Activated naive CD8-positive, alpha-beta T cell treated with anti-CD3 and anti-CD28 coated beads, Interleukin-2, amount 50 U/mL, for 24 hours (primary cell): ENCODE results near the gene GREB1.
"Not testable (repeated sequence)": the region's sequence is repeated elsewhere in the genome, so short reads cannot be mapped to it uniquely, and the experiment has no call there.

Source experiments
- ATAC-seq: fragments of 150-1000 bp; cut with Tn5 transposase; one replicate; pipeline ENCODE4 v1.10.0; 2021
- DNase-seq: peaks from one replicate; pipeline ENCODE4 v3.0.0; 2021
- H3K27ac Mint-ChIP-seq: one replicate; pipeline ENCODE4 v1.8.0; 2021; ENCODE audit warnings: mild to moderate bottlenecking, mixed read lengths
- H3K27me3 Mint-ChIP-seq: one replicate; pipeline ENCODE4 v1.8.0; 2021; ENCODE audit warnings: mixed read lengths
- H3K36me3 Mint-ChIP-seq: one replicate; pipeline ENCODE4 v1.8.0; 2021; ENCODE audit warnings: low read depth, mixed read lengths
- H3K4me1 Mint-ChIP-seq: one replicate; pipeline ENCODE4 v1.8.0; 2021; ENCODE audit warnings: mixed read lengths
- H3K4me3 Mint-ChIP-seq: one replicate; pipeline ENCODE4 v1.8.0; 2021; ENCODE audit warnings: mild to moderate bottlenecking, moderate library complexity, mixed read lengths
- H3K9me3 Mint-ChIP-seq: one replicate; pipeline ENCODE4 v1.8.0; 2021; ENCODE audit warnings: mixed read lengths

The GREB1 gene

GRCh38 chr2:11647834-11648600 lies 114.2 kb downstream of the GREB1 start:
- no peak overlapping the region for H3K27ac Mint-ChIP-seq
- no peak for ATAC-seq

GRCh38 chr2:11649093-11649492 lies 115.2 kb downstream of the GREB1 start:
- Mint-ChIP-seq H3K4me3 (no peak overlapping the region), H3K36me3 (no peaks in the 10 kb centered on the region), H3K4me1 (no peaks in the 10 kb centered on the region), H3K27me3 (peaks cover 16% of the 10 kb centered on the region), H3K9me3 (no peaks in the 10 kb centered on the region), H3K27ac (no peak overlapping the region)
- ATAC-seq (no peak), DNase-seq (no peak)

More at GRCh38 chr2:11647834-11648600, 114.2 kb downstream of the GREB1 start:
- no peaks in the 10 kb centered on the region for H3K9me3 Mint-ChIP-seq
- H3K27me3 Mint-ChIP-seq: peaks cover 14% of the 10 kb centered on the region
- no peaks in the 10 kb centered on the region for H3K4me1 Mint-ChIP-seq
- no peak for DNase-seq
- H3K4me3 Mint-ChIP-seq: no peak overlapping the region
- H3K36me3 Mint-ChIP-seq: no peaks in the 10 kb centered on the region

DNA sequence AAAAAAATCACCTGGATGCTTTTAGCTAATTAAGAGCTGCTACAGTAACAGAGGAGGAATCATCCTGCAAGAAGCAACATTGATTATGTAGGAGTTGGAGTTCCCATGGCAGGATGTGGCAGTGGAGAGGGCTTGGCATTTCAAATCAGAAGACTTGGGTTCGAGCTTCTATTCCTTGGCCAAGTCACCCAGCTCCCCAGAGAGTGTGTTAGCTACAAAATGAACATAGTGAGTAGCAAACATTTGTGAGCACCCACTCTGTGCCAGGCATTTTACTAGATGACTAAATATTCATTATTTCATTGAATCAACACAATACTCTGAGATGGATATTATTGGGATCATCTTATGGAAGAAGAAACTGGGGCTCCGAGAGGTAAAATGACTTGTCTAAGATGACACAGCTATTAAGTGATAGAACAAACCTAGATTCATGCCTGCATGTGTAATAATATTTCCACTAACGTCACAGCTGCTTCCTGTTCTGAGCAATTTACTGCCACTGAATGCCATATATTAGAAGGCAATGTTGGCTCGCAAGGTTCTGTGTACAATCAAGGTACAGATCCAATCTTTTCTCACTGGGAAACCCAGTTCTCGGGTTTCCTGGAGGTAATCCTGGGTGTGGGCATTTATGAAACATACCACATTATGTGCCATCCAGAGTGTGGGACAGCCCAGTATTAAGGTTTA lies 118.2 kb downstream of the GREB1 start:
- H3K27ac Mint-ChIP-seq: no peak overlapping the region
- ATAC-seq (peak; percentile 33), DNase-seq (no peak)
- H3K27me3 Mint-ChIP-seq: peaks cover 16% of the 10 kb centered on the region
- H3K9me3 Mint-ChIP-seq: no peaks in the 10 kb centered on the region
- no peaks in the 10 kb centered on the region for H3K36me3 Mint-ChIP-seq
- no peak overlapping the region for H3K4me3 Mint-ChIP-seq
- H3K4me1 Mint-ChIP-seq: no peaks in the 10 kb centered on the region

DNA sequence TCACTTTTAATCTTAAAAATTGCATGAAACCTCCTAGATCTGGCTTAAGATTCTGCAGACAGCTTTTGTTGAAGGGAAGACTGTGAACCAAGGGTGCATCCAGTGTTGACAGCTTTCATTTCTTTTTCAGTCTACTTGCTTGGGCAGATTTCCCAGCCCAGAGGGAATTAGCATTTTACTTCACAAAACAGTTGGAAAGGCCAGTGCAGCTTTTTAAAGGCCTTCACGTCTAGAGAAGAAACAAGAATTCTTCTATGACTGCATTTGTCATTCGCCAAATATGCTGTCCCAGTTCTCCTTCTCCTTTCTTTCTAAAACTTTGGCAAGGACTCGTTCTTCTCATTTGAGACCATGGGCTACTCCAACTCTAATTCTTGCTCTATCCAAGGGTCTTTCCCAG lies 118.7 kb downstream of the GREB1 start:
- Mint-ChIP-seq H3K36me3 (no peaks in the 10 kb centered on the region), H3K27ac (no peak overlapping the region), H3K4me3 (no peak overlapping the region), H3K4me1 (no peaks in the 10 kb centered on the region), H3K9me3 (no peaks in the 10 kb centered on the region), H3K27me3 (peaks cover 18% of the 10 kb centered on the region)
- ATAC-seq (no peak), DNase-seq (no peak)

GRCh38 chr2:11655495-11655894 lies 121.7 kb downstream of the GREB1 start:
- no peaks in the 10 kb centered on the region for H3K4me1 Mint-ChIP-seq
- H3K9me3 Mint-ChIP-seq: no peaks in the 10 kb centered on the region
- H3K4me3 Mint-ChIP-seq: no peak overlapping the region
- H3K27ac Mint-ChIP-seq: no peak overlapping the region
- H3K27me3 Mint-ChIP-seq: peaks cover 4% of the 10 kb centered on the region
- DNase-seq (no peak), ATAC-seq (no peak)
- no peaks in the 10 kb centered on the region for H3K36me3 Mint-ChIP-seq

DNA sequence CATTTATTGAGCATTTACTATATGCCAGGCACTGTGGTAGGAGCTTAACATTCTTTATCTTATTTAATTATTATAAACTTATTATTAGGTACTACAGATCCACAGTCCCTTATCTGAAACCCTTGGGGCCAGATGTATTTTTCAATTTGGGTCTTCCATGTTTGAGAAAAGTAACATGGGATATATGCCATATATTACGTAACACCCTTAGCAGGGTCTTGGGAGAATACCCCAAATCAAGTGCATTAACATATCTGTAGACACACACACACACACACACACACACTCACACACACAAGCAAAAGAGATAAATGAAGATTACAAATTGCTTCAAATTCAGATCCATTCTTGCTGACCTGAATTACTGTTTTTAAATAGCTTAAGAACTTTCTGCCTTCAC lies 122.4 kb downstream of the GREB1 start:
- Mint-ChIP-seq H3K4me1 (no peaks in the 10 kb centered on the region), H3K4me3 (no peak overlapping the region), H3K36me3 (no peaks in the 10 kb centered on the region), H3K27me3 (peaks cover 6% of the 10 kb centered on the region), H3K27ac (no peak overlapping the region), H3K9me3 (no peaks in the 10 kb centered on the region)
- DNase-seq: no peak
- no peak for ATAC-seq

GRCh38 chr2:11656671-11657101 lies 122.8 kb downstream of the GREB1 start:
- Mint-ChIP-seq H3K36me3 (no peaks in the 10 kb centered on the region), H3K27ac (no peak overlapping the region), H3K9me3 (no peaks in the 10 kb centered on the region), H3K27me3 (peaks cover 6% of the 10 kb centered on the region), H3K4me1 (no peaks in the 10 kb centered on the region), H3K4me3 (no peak overlapping the region)
- ATAC-seq (no peak), DNase-seq (no peak)

DNA sequence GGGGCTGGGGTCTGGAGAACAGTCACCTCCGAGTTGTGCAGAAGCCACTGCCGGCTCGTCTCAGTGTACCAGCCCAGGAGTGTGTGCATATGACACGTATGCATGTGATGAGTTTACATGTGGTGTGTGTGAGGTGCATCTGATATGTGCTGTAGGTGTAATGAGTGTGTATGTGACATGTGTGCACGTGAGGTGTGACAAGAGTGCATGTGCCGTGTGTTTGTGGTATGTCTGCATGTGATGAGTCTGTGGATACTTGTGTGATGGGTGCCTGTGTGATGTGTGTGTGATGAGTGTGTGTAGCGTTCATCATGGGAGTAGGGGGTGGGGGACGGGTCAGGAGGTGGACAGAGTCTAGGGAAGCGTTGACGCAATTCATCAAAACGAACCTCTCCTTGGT lies 123.3 kb downstream of the GREB1 start:
- Mint-ChIP-seq H3K27me3 (peaks cover 8% of the 10 kb centered on the region), H3K27ac (no peak overlapping the region)
- ATAC-seq: no peak

GRCh38 chr2:11657646-11658045 lies 123.8 kb downstream of the GREB1 start:
- Mint-ChIP-seq H3K27ac (no peak overlapping the region), H3K4me1 (no peaks in the 10 kb centered on the region), H3K27me3 (peaks cover 9% of the 10 kb centered on the region), H3K36me3 (peaks cover 2% of the 10 kb centered on the region), H3K4me3 (no peak overlapping the region), H3K9me3 (peaks cover 6% of the 10 kb centered on the region)
- DNase-seq (no peak), ATAC-seq (no peak)

More for the DNA sequence above, 123.3 kb downstream of the GREB1 start:
- H3K4me3 Mint-ChIP-seq: no peak overlapping the region
- DNase-seq: no peak
- H3K36me3 Mint-ChIP-seq: peaks cover 1% of the 10 kb centered on the region
- peaks cover 2% of the 10 kb centered on the region for H3K9me3 Mint-ChIP-seq
- no peaks in the 10 kb centered on the region for H3K4me1 Mint-ChIP-seq

GRCh38 chr2:11658208-11659114 lies 124.6 kb downstream of the GREB1 start:
- Mint-ChIP-seq H3K4me1 (no peaks in the 10 kb centered on the region), H3K27me3 (peaks cover 11% of the 10 kb centered on the region), H3K4me3 (no peak overlapping the region), H3K9me3 (peaks cover 9% of the 10 kb centered on the region), H3K36me3 (peaks cover 2% of the 10 kb centered on the region), H3K27ac (no peak overlapping the region)
- DNase-seq (no peak), ATAC-seq (no peak)

GRCh38 chr2:11659115-11659475 lies 125.2 kb downstream of the GREB1 start:
- Mint-ChIP-seq H3K27me3 (peaks cover 10% of the 10 kb centered on the region), H3K36me3 (peaks cover 2% of the 10 kb centered on the region), H3K9me3 (peaks cover 9% of the 10 kb centered on the region), H3K4me1 (no peaks in the 10 kb centered on the region), H3K4me3 (no peak overlapping the region), H3K27ac (no peak overlapping the region)
- DNase-seq (no peak), ATAC-seq (no peak)

GRCh38 chr2:11659851-11660250 lies 126.0 kb downstream of the GREB1 start:
- Mint-ChIP-seq H3K36me3 (peaks cover 2% of the 10 kb centered on the region), H3K4me3 (no peak overlapping the region), H3K4me1 (no peaks in the 10 kb centered on the region), H3K9me3 (peaks cover 9% of the 10 kb centered on the region), H3K27me3 (peaks cover 10% of the 10 kb centered on the region), H3K27ac (no peak overlapping the region)
- no peak for DNase-seq
- ATAC-seq: no peak

GRCh38 chr2:11660396-11660795 lies 126.6 kb downstream of the GREB1 start:
- not testable (repeated sequence) for H3K4me3 Mint-ChIP-seq, H3K36me3 Mint-ChIP-seq, H3K4me1 Mint-ChIP-seq, DNase-seq, ATAC-seq, H3K27me3 Mint-ChIP-seq, H3K9me3 Mint-ChIP-seq, H3K27ac Mint-ChIP-seq

DNA sequence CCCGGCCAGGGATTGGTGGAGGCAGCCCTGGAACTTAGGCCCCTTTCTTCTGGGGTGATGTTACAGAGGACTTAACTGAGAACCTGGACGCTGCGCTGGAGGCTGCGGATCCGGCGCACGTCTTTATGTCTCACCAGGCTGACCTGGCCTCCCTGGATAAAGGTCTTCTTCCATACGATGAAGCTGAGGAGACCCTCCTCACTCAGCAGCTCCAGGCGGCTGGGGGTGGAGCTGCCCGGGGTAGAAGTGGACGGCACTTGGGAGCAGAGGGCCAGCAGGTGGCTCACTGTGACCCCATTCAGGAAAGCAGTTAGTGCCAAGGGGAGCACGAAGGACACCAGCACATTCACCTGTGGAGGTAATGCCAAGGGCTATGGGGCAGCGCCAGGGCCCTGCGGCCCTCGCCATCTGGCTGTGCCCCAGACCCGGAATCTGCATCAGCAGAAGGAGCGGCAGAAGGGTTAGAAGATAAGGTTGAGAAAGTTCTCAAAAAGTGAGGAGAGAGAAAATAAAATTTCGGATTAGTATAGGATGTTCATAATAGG lies 128.1 kb downstream of the GREB1 start:
- ATAC-seq (no peak), DNase-seq (no peak)
- Mint-ChIP-seq H3K36me3 (peaks cover 2% of the 10 kb centered on the region), H3K4me1 (no peaks in the 10 kb centered on the region), H3K27me3 (peaks cover 15% of the 10 kb centered on the region), H3K9me3 (peaks cover 9% of the 10 kb centered on the region), H3K4me3 (no peak overlapping the region), H3K27ac (no peak overlapping the region)
